Panc1 (cell line): ENCODE data around the gene C20orf202.

Experiments used
- CTCF ChIP-seq: fragments of 450-650 bp; IDR thresholded peaks from 2 replicates; pipeline ENCODE4 v1.5.1; 2017; ENCODE audit warnings: mild to moderate bottlenecking
- POLR2AphosphoS5 ChIP-seq: IDR thresholded peaks from 2 replicates; pipeline ENCODE4 v1.6.1; 2012; ENCODE audit warnings: mild to moderate bottlenecking, low read depth, low read length, moderate library complexity
- SIN3A ChIP-seq: IDR thresholded peaks from 2 replicates; pipeline ENCODE4 v1.6.1; 2012; ENCODE audit warnings: low read depth, mild to moderate bottlenecking, low read length, moderate library complexity, borderline replicate concordance; ENCODE audit not compliant: insufficient read depth

GRCh38 chr20:1245578-1245977 lies 42.3 kb downstream of the C20orf202 start:
- TF ChIP-seq CTCF (no peak), SIN3A (no peak), POLR2AphosphoS5 (no peak)
